Activated gamma-delta T cell (primary cell): ENCODE results near the gene VSTM2L.

Experiments used
- DNase-seq: peaks from one replicate; lab custom pipeline; 2025; lab: John Stamatoyannopoulos, UW

The VSTM2L gene

DNA sequence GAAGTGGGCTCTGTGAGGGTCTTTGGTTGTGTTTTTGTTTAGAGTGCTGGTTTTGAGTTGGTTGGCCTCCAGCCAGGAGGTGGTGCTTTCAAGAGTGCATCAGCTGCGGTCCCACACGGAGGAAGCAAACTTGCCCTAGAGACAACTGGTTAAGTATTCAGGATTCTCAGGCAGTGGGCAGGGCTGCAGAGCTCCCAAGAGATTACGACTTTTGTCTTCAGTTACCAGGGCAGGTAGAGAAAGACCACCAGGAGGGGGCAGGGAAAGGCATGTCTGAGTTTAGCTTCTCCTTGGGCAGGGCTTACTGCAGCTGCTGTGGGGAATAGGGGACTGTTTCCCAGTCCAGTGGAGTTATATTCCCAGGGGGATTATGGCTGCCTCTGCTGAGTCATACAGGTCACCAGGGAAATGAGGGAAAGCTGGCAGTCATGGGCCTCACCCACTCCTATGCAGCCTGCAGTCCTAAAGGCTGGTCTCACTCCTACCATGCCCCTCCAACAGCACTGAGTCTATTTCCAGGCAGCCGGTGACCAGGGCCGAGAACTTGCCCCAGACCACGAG lies 66.0 kb downstream of the VSTM2L start:
- DNase-seq: no peak

DNA sequence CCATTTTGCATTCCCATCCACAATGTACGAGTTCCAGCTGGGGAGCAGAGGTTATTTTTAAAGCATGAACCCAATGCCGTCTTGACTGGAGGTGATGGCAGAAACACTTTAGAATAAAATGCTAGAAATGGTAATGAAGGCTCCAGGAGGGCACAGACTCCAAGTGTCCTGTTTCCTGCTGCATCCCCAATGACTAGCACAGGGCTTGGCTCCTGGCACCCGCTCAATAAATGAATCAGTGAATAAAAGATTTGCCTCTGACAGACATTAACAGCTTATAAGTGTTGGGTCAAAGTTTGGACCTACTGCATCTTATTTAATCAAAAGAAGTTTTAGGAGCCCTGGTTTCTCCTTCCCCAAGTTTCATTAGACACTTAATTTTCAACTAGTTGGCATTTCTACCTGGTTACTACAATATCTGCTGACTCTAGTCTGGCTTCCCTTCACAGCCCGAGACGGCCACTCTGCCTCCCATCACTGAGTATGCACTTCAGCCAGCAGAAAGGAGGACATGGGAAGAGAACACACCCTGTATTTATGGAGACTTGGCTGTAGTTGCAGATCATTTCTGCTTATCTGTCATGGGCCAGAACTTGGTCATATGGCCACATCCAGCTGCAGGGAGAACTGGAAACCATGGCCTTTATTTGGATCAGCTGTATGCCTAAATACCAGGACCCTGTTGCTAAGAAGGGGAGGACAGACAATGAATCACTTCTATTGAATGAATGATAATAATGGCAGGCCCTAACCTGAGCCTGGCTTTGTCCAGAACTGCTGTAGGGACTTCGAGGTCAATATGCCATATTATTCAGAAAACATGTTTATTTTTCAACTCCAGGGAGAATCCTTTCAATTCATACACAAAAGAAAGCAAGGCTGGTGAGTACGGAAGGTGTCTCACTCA lies 67.3 kb downstream of the VSTM2L start:
- DNase-seq: no peak

GRCh38 chr20:37970856-37971245 lies 67.9 kb downstream of the VSTM2L start:
- DNase-seq: no peak

DNA sequence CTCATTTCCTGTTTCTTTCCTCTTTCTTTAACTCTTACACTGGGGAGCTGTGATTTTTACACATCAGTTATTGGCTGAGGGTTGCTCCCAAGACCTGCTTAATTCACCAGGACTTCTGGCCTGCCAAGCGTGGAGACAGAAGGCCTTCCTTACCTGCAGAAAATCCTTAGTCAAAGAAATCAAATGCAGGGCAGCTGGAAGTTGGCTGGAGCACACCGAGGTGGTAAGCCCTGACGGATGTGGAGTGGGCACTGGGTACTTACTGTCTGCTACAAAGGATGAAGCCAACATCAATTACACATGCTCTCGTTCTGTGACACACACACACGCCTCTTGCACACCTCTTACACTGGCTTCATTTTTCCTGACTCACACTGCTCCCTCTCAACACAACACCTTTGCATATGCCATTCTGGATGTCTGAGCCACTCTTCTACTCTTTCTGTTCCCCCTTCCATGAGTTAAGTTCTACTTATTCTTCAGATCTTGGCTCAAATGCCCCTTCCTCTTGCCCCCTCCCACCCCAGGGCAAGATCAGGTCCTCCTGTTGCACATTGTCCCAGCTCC lies 68.7 kb downstream of the VSTM2L start:
- no peak for DNase-seq

GRCh38 chr20:37972256-37973058 lies 69.5 kb downstream of the VSTM2L start:
- DNase-seq: no peak

DNA sequence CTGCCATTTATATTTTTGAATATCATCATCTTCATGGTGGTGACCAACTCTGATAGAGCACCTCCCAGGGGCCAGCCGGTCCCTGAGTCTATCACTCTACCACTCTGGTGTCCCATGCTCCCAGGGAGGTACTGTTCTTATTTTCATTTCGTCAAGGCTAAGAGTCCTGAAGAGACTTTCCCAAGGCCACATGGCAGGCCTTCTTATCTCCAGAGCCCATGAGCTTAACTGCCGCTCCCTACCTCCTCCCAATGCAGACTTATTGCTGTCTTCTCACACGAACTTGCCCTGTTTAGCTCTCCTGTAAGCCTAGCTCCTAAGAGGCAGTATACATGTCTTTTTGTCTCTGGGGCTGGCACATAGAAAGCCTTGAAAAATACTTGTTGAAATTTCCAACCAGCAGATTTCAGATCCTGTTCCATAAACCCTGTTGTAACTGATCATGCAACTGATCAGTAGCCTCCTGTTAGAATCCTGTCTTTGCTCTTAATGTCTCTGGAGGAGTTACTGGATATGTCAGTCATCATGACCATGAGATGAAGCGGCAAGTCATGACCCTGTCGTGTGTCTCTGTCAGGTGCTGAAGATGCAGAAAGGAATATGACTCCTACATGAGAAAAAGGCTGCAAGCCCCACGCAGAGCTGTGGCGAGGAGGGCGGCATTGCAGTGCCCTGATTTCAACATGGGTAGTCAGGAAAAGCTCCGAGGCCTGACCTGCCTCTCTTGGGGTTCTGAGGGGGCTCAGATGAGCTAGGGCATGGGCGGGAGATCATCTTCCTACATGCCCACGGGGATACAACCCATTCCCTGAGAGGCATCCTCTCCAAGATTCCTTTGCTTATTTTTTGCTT lies 70.4 kb downstream of the VSTM2L start:
- no peak for DNase-seq

DNA sequence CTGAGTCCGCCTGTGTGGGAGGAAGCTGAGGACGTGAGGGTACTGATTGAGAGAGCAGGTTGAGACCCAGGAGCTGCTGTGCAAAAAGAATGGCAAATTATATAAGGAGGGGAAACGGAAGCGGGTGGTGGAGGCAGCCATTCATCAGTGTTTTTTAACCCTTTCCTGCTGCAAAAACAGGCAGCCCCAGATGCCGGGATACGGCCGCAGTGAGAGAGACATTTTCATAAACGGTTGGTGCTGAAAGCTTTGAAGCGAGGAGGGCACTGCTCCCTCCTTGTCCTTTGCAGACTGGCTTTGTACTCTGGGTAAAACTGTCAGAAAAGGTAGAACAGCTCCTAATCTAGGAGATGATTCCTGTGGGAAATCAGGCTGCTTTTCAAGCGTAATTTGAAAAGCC lies 74.0 kb downstream of the VSTM2L start:
- DNase-seq: no peak

GRCh38 chr20:37977338-37977737 lies 74.4 kb downstream of the VSTM2L start:
- no peak for DNase-seq

GRCh38 chr20:37977786-37978185 lies 74.9 kb downstream of the VSTM2L start:
- no peak for DNase-seq

DNA sequence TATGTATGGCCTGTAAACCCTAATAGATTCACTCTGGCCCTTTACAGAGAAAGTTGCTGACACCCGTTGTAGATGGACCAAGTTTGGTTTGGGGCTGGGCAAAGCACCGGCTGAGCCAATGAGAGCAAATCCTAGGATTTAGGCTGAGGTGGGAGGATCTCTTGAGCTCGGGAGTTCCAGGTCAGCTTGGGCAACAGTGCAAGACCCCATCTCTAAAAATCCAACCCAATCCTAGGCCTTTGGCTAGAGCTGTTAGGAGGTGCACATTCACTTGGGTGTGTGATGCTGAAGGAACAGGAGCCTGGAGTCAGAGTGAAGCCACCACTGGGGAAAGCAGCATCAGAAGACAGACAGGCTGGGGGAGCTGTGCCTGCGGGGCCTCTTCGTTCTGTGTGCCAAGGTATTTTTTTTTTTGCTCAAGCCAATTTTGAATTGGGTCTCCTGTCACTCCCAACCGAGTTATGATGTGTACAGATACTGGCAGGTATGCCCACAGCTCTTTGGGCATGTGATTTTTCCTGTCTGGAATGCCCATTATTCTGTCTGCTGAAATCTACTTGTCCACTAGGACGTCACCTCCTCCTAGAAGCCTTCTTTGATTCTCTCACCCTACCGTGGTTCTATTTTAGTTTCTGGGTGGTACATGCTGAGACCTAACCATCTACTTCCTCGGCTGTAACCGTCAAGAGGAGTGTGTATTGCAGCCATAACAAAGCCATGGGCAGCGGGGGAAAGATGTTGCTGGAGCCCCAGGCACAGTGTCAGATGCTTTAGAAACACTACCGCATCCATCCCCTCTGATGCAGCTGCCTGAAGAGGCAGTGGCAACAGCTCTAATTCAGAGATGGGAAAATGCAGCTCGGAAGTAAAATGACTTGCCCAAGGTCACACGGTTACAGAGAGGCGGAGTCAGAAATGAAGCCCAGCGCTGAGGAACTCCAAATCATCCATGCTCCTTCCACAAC lies 76.4 kb downstream of the VSTM2L start:
- DNase-seq: no peak

DNA sequence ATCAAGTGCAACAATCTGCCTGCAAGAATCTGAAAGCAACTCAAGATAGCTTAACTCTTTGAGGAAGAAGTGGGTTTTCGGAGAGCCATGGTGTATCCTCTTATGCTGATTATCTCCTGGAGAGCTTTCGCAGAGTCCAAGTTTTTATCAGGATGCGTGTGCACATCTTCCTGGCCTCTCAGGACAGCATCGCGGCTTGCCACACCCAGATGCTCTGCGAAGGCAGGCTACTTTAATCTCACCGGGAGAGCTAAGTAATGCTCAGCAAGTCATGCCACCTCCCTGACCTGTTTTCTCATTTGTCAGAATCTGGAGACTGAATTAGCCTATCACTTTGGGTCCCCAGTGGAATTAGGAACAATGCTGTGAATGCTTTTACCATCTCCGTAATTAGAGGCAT lies 77.5 kb downstream of the VSTM2L start:
- DNase-seq: no peak

DNA sequence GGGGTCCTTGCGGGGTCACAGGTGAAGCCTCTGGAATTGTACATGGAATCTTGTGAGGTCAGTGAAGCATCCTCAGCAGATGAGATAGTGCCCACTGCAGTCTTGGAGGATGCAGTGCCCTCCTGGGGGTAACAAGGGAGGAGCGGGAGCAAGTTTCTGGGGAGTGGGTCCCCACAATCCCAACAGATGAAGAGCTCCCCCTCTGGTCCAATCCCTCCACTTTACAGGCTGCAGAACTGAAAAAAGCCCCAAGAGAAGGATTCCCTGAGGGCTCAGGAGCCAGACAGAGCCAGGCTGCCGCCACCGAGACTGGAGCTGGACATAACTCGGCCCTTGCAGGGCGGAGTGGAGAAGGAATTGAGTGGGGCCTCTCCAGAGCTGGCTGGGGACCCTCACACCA lies 77.9 kb downstream of the VSTM2L start:
- DNase-seq: no peak

- DNase-seq: no peak
These were observed 78.6 kb downstream of the VSTM2L start for GRCh38 chr20:37981568-37981967.

GRCh38 chr20:37983286-37983685 lies 80.4 kb downstream of the VSTM2L start:
- DNase-seq: no peak

DNA sequence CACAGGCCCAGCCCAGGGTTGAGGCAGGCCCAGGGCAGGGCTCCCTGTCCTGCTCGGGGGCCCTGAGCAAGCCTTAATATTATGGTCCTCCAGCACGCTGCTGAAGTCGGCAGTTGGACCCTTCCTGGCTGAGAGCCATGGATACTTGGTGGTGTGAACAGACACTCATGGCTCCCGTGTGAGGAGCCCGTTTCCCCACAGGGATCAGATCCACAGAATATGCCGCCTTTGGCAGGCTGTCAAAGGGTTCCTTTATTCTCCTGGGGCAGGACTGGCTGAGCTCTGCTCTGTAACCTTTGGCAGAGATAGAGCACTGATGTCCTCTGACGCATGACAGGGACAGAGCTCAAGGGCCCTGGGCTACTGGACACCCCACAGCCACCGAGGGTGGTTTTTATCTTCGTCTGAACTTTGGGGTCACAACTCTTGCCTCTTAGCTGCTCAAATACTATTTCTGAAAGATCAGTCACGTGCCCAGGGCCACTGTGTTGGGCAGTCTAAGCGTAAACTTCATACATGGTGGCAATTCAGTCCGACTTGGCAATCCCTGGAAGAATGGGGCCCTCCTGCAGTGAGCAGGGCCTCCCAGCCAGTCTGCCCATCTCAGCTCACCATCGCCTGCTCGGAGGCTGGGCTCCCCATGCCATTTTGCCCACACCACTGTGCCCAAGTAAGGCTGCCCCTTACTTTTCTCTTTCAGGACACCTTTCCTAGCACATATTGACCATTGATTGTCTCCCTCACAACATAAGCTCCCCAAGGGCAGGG lies 81.3 kb downstream of the VSTM2L start:
- DNase-seq: no peak

DNA sequence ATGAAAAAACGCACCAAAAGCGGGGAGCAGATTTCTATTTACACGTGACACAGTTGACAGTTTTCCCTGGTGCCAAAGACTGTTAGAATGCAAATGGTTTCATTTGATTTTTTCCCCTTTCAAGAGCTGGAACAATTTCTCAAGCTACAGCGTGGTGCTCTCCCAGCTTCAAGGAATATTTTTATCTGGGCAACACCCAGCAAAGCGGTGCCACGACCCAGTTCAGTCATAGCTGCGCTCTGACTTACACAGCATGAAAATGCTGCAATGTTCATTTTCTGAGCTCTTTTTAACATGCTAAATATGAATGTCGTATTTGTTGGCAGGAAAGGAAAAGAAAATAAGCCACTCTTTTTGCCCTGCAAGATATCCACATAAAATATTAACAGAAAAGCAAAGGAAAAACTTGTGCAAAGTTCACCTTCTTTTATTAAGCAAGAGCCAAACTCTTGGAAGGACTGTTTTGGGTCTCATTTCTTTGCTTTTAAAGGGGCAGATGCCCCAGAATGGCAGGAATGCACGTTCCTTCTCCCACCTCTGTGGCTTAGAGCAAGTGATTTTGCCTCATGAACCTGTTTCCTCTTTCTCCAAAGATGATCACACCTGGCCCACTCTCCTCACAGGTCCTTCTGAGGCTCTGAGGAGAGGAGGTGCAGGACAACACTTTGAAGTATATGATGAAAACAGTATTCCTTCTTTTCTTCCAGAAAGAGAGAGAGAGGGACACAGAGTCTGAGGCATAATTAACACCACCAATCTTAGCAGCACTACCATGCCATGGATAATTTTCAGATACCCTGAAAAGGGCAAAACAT lies 83.3 kb downstream of the VSTM2L start:
- no peak for DNase-seq

GRCh38 chr20:37986873-37987601 lies 84.1 kb downstream of the VSTM2L start:
- DNase-seq: no peak
